ENCODE results near the gene VWC2. TPM values are rescaled to one million over a fixed set of nuclear protein-coding genes. Genes with fewer than 3 reads are reported as not detected.

The VWC2 gene
- total and polyA plus RNA-seq, 2 of the 8 experiments (the other 6 are each of a cell fraction or from before 2014, with no cell fraction given): 0.24 to 0.30 TPM

DNA sequence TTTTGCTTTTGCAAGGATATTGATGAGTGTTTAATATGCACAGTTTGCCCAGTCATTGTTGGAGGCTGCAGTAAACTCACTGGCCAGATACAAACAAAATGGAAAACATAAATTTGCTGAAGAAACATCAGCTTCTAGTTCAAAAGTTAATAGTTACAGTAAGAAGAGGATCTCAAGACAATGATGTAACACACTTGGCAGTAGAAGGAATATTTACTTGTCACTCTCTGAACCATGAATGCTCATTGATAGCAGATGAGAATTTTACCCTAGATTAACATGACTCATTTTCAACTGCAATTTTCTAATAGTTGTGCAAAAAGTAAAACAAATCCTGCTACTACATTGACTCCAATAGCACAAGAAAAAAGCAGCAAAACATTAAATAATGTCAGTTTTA is 47.7 kb downstream of the VWC2 start:
- no peak for FAIRE-seq
- TF ChIP-seq POLR2AphosphoS5 (IDR thresholded peaks at IDR 0.05; ENCODE audit: low read depth, low read length): no peak
- no peak for TF ChIP-seq TCF12 (IDR thresholded peaks at IDR 0.05; ENCODE audit: low read depth, low read length)
- no peak for TF ChIP-seq RFX5 (IDR thresholded peaks at IDR 0.05; ENCODE audit: borderline replicate concordance, low read depth, low read length)
- TF ChIP-seq CHD2 (IDR thresholded peaks at IDR 0.05; ENCODE audit: low read length): no peak
- no peak for TF ChIP-seq CBX5 (IDR thresholded peaks at IDR 0.05; ENCODE audit: low read depth, low read length)
- TF ChIP-seq GABPA (IDR thresholded peaks at IDR 0.05; ENCODE audit: borderline replicate concordance, insufficient read depth, low read length): no peak
- TF ChIP-seq, protein P1, sequence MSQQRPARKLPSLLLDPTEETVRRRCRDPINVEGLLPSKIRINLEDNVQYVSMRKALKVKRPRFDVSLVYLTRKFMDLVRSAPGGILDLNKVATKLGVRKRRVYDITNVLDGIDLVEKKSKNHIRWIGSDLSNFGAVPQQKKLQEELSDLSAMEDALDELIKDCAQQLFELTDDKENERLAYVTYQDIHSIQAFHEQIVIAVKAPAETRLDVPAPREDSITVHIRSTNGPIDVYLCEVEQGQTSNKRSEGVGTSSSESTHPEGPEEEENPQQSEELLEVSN (IDR thresholded peaks at IDR 0.05): no peak
- TF ChIP-seq JUN (IDR thresholded peaks at IDR 0.05; ENCODE audit: low read depth, low read length): no peak
- TF ChIP-seq, protein P2, sequence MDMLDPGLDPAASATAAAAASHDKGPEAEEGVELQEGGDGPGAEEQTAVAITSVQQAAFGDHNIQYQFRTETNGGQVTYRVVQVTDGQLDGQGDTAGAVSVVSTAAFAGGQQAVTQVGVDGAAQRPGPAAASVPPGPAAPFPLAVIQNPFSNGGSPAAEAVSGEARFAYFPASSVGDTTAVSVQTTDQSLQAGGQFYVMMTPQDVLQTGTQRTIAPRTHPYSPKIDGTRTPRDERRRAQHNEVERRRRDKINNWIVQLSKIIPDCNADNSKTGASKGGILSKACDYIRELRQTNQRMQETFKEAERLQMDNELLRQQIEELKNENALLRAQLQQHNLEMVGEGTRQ (IDR thresholded peaks at IDR 0.05; ENCODE audit: low read length): no peak
- no peak for TF ChIP-seq TAF7 (optimal IDR thresholded peaks at IDR 0.05; ENCODE audit: borderline replicate concordance, low read depth, low read length)
- no peak for TF ChIP-seq MAFK (IDR thresholded peaks at IDR 0.05; ENCODE audit: low read depth, low read length)
- TF ChIP-seq CTBP2 (IDR thresholded peaks at IDR 0.05; ENCODE audit: borderline replicate concordance, insufficient read depth, insufficient read length, low read length): no peak

More for the DNA sequence above, 47.7 kb downstream of the VWC2 start:
- Histone ChIP-seq H3K4me1 (replicated peaks in 1 of 4; ENCODE audit: control insufficient read depth in 3 of 4, insufficient read depth in 4 of 4, low read length in 3 of 4) (peaks cover 0 to 4% (median 1%) of the 10 kb centered on the region in 4 experiments; a peak in 2 of 7 replicates), H3K79me1 (ENCODE audit: low read depth, low read length) (no peaks in the 10 kb centered on the region), H3K79me2 (ENCODE audit: control insufficient read depth in 1 of 2, insufficient read depth in 2 of 2, low read length in 2 of 2) (no peaks in the 10 kb centered on the region), H4K5ac (ENCODE audit: insufficient read length, low read depth, low read length) (no peak overlapping the region), H3K27me3 (replicated peaks in 1 of 4; ENCODE audit: control insufficient read depth in 3 of 4, extremely low read depth in 1 of 4, insufficient read depth in 3 of 4, low read length in 3 of 4) (no peaks in the 10 kb centered on the region), H2BK120ac (replicated peaks; ENCODE audit: low read depth, low read length) (no peak overlapping the region), H3K56ac (replicated peaks; ENCODE audit: insufficient read length, low read depth, low read length) (no peak overlapping the region), H2AK5ac (ENCODE audit: low read depth, low read length) (no peak overlapping the region), H3K14ac (ENCODE audit: insufficient read length) (no peak overlapping the region), H3K4ac (replicated peaks; ENCODE audit: insufficient read length, low read depth, low read length) (no peak overlapping the region), H4K91ac (replicated peaks; ENCODE audit: insufficient read length, low read length) (no peak overlapping the region), H3K9ac (replicated peaks in 1 of 4; ENCODE audit: extremely low read depth in 1 of 4, low read depth in 3 of 4, low read length in 3 of 4) (no peak overlapping the region), H4K8ac (ENCODE audit: extremely low read depth, insufficient read depth, low read length) (no peak overlapping the region), H3K23me2 (ENCODE audit: low read depth, low read length) (no peaks in the 10 kb centered on the region), H3K9me3 (ENCODE audit: insufficient read depth in 2 of 2, low read depth in 1 of 2, low read length in 1 of 2) (no peaks in the 10 kb centered on the region), H3K27ac (ENCODE audit: low read depth, low read length) (no peak overlapping the region), H4K20me1 (replicated peaks in 1 of 2; ENCODE audit: control insufficient read depth in 1 of 2, insufficient read depth in 2 of 2, low read length in 2 of 2) (no peaks in the 10 kb centered on the region), H3K4me2 (ENCODE audit: insufficient read depth in 1 of 2, low read depth in 2 of 2, low read length in 2 of 2) (no peak overlapping the region), H2BK5ac (ENCODE audit: low read depth, low read length) (no peak overlapping the region), H3K23ac (ENCODE audit: insufficient read length) (no peak overlapping the region), H3K36me3 (ENCODE audit: control insufficient read depth in 2 of 4, insufficient read depth in 4 of 4, low read length in 3 of 4) (no peaks in the 10 kb centered on the region), H2AFZ (ENCODE audit: low read length) (peak overlapping the region; percentile 38; the same call in 1 of the 2 replicates), H2BK12ac (ENCODE audit: low read depth, low read length) (no peak overlapping the region), H3K4me3 (ENCODE audit: extremely low read depth in 1 of 4, insufficient read depth in 2 of 4, low read depth in 3 of 4, low read length in 4 of 4) (no peak overlapping the region), H2BK20ac (ENCODE audit: low read length) (no peak overlapping the region), H2BK15ac (ENCODE audit: low read length) (no peak overlapping the region), H3K18ac (ENCODE audit: extremely low read depth, low read length) (no peak overlapping the region)
- ChIA-PET POLR2A (ENCODE audit: partially characterized antibody) (no interaction called here), CTCF (ENCODE audit: partially characterized antibody) (no interaction called here)
- DNase-seq (ENCODE audit: low read depth in 1 of 2, low spot score in 2 of 2): no peak

All from H1 (cell line).